Measurements from ENCODE around the gene NDRG3. TPM values are rescaled to one million over a fixed set of nuclear protein-coding genes. Genes with fewer than 3 reads are reported as not detected.

NDRG3 gene
- 15.3 and 22.6 TPM in 2 replicates for total RNA-seq

GRCh38 chr20:36745927-36746659 is at the start of gene NDRG3:
TSS of gene NDRG3 (minus strand) at chr20:36746090. CDS start at chr20:36721735, 24,355 bp downstream.

GRCh38 chr20:36773597-36774390 is 27.9 kb upstream of the NDRG3 start, which contains the start of gene DSN1:
TSS of gene DSN1 (minus strand) at chr20:36773763. CDS start at chr20:36771458, 2,305 bp downstream.

GRCh38 chr20:36645998-36646397 is 99.9 kb downstream of the NDRG3 start, which contains the start of gene SLA2:
TSS of gene SLA2 (minus strand) at chr20:36646196. CDS start at chr20:36641335, 4,861 bp downstream.

GRCh38 chr20:36605399-36606157 is 140.3 kb downstream of the NDRG3 start, which contains the start of gene RAB5IF:
TSS of gene RAB5IF (plus strand) at chr20:36605779. CDS start at chr20:36605952, 173 bp downstream.

Other genes starting within 250 kb of the NDRG3 start
- gene MYL9, start 204.6 kb downstream of the NDRG3 start, total RNA-seq, result 1.7 and 1.9 TPM in 2 replicates
- 21.4 and 22.5 TPM in 2 replicates for gene TGIF2, start 172.5 kb downstream of the NDRG3 start, total RNA-seq
- 88.7 and 160 TPM in 2 replicates for gene RAB5IF, start 140.3 kb downstream of the NDRG3 start, total RNA-seq
- not detected in 2 replicates for gene SLA2, start 99.9 kb downstream of the NDRG3 start, total RNA-seq
- gene DSN1, start 27.7 kb upstream of the NDRG3 start, total RNA-seq, result 19.2 and 28.1 TPM in 2 replicates
- gene TLDC2, start 130.0 kb upstream of the NDRG3 start, total RNA-seq, result not detected in 2 replicates
- 26.0 and 193 TPM in 2 replicates for gene SAMHD1, start 205.6 kb upstream of the NDRG3 start, total RNA-seq